Memory B cell (primary cell): ENCODE measurements around the gene LIFR.

Experiments used
- ATAC-seq: fragments of 150-1000 bp; cut with Tn5 transposase; 2 replicates; pipeline ENCODE4 v1.10.0; 2021; ENCODE audit warnings: low read depth, mild to moderate bottlenecking, moderate library complexity
- DNase-seq, 2 donors: peaks; one replicate each; pipeline ENCODE4 v3.0.0; 2022; ENCODE audit warnings: low spot score in 2 of 2
- H3K27ac Mint-ChIP-seq: one replicate; pipeline ENCODE4 v1.8.0; 2022; ENCODE audit warnings: mild to moderate bottlenecking, moderate library complexity, mixed read lengths
- H3K27me3 Mint-ChIP-seq: one replicate; pipeline ENCODE4 v1.8.0; 2022; ENCODE audit warnings: mixed read lengths
- H3K36me3 Mint-ChIP-seq: one replicate; pipeline ENCODE4 v1.8.0; 2022; ENCODE audit warnings: mild to moderate bottlenecking, mixed read lengths
- H3K4me1 Mint-ChIP-seq: one replicate; pipeline ENCODE4 v1.8.0; 2022; ENCODE audit warnings: mixed read lengths
- H3K4me3 Mint-ChIP-seq: one replicate; pipeline ENCODE4 v1.8.0; 2022; ENCODE audit warnings: mild to moderate bottlenecking, moderate library complexity, mixed read lengths
- H3K9me3 Mint-ChIP-seq: one replicate; pipeline ENCODE4 v1.8.0; 2022; ENCODE audit warnings: mixed read lengths

The LIFR gene

GRCh38 chr5:38548064-38548759, 8.2 kb downstream of the LIFR start:
- Mint-ChIP-seq H3K4me1 (no peaks in the 10 kb centered on the region), H3K36me3 (no peaks in the 10 kb centered on the region), H3K27ac (no peak overlapping the region), H3K27me3 (peaks cover 18% of the 10 kb centered on the region), H3K4me3 (no peak overlapping the region), H3K9me3 (no peaks in the 10 kb centered on the region)
- ATAC-seq (no peak), DNase-seq (no peak)

DNA sequence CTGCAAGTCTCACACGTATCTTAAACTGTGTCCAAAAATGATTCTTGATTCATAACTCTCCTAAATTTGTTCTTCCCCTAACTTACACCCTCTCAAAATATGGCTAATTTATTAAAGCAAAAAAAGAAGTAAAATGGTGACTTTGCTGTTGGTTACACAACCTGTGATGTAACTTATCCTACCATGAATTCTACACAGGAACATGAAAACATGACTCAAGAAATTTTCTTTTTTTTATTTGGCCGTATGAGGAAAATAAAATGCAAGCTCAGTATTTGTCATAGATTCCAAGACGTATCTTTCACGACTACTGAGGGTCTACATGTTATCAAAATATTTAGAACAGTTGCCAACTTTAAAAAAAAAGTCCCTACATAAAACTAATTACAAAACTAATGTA, 9.2 kb downstream of the LIFR start:
- Mint-ChIP-seq H3K4me1 (no peaks in the 10 kb centered on the region), H3K27ac (no peak overlapping the region), H3K9me3 (no peaks in the 10 kb centered on the region), H3K27me3 (peaks cover 16% of the 10 kb centered on the region), H3K4me3 (no peak overlapping the region), H3K36me3 (no peaks in the 10 kb centered on the region)
- ATAC-seq (no peak), DNase-seq (no peak)

- H3K36me3 Mint-ChIP-seq: no peaks in the 10 kb centered on the region
- no peak overlapping the region for H3K4me3 Mint-ChIP-seq
- H3K4me1 Mint-ChIP-seq: no peaks in the 10 kb centered on the region
- DNase-seq: no peak
- no peak for ATAC-seq
- H3K9me3 Mint-ChIP-seq: no peaks in the 10 kb centered on the region
- no peak overlapping the region for H3K27ac Mint-ChIP-seq
- peaks cover 16% of the 10 kb centered on the region for H3K27me3 Mint-ChIP-seq
Observed at GRCh38 chr5:38546691-38547146, 9.7 kb downstream of the LIFR start.

GRCh38 chr5:38543886-38544285, 12.6 kb downstream of the LIFR start:
- Mint-ChIP-seq H3K4me1 (no peaks in the 10 kb centered on the region), H3K4me3 (no peak overlapping the region), H3K9me3 (no peaks in the 10 kb centered on the region), H3K27ac (no peak overlapping the region), H3K27me3 (peaks cover 14% of the 10 kb centered on the region), H3K36me3 (no peaks in the 10 kb centered on the region)
- ATAC-seq (no peak), DNase-seq (no peak)

DNA sequence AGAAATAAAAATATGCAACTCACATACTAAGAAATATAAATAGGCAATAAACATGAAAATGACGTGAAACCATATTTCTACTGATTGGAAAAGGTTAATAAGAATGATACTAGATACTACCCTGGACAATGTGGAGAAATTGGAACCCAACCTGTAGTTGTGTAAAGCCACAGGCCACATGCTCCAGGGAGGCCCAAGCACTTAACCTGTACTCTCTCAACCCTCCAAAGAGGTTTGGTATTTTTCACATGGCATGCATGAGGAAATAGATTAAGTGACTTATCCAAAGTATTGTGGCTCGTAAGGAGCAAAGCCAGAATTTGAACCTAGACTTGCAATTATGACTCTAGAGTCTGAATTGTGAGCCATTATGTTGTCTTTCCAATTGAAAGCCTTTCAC, 13.4 kb downstream of the LIFR start:
- Mint-ChIP-seq H3K27ac (no peak overlapping the region), H3K4me3 (no peak overlapping the region), H3K9me3 (no peaks in the 10 kb centered on the region), H3K4me1 (no peaks in the 10 kb centered on the region), H3K27me3 (peaks cover 20% of the 10 kb centered on the region), H3K36me3 (no peaks in the 10 kb centered on the region)
- DNase-seq: no peak
- ATAC-seq: no peak

DNA sequence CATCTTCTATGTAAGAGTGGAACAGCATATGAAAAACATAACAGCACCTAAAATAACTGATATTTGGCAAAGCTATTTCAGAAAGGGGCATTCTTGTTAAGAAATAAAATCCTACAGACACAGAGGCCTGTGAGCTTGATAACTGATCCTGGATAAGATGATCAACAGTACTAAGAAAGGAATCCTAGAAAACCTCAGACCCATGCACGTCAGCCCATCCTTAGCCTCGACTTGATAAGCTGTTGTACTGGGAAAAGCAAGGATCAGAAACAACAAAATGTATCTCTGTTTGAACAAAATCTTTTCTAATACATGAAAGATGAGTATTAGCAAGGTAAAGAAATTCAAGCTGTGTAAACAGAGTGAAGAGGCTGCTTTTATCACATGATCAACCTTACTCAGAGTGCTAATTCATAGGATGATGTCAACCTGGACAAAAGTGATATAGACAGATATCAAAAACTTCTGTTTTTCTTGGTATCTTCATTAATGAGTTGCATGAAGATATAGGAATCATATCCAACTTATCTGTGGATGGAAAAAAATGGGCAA, 15.2 kb downstream of the LIFR start:
- no peaks in the 10 kb centered on the region for H3K9me3 Mint-ChIP-seq
- ATAC-seq: no peak

DNA sequence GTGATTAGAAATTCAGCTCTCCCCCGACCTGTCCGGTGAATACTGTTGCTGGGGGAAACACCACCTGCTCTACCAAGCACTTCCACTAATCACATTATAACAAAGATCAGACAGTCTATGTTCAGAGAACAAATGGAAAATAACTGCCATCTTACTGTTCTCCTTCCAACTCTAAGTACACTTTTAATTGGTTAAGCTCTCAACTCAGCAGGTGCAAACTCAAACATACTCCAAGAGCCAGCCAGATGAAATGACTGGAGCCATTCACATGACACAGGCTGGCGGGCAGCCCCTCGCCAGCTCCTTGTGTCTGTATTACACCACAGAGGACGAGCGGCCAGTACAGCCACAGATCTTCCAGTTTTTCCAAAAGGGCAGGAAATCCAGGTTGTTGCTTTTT, 16.1 kb downstream of the LIFR start:
- peaks cover 23% of the 10 kb centered on the region for H3K27me3 Mint-ChIP-seq
- H3K9me3 Mint-ChIP-seq: no peaks in the 10 kb centered on the region
- no peak overlapping the region for H3K27ac Mint-ChIP-seq
- H3K4me3 Mint-ChIP-seq: no peak overlapping the region
- ATAC-seq (no peak), DNase-seq (no peak)
- no peaks in the 10 kb centered on the region for H3K36me3 Mint-ChIP-seq
- no peaks in the 10 kb centered on the region for H3K4me1 Mint-ChIP-seq

More for the DNA sequence above, 15.2 kb downstream of the LIFR start:
- DNase-seq: no peak
- peaks cover 23% of the 10 kb centered on the region for H3K27me3 Mint-ChIP-seq
- H3K27ac Mint-ChIP-seq: no peak overlapping the region
- H3K4me3 Mint-ChIP-seq: no peak overlapping the region
- H3K36me3 Mint-ChIP-seq: no peaks in the 10 kb centered on the region
- no peaks in the 10 kb centered on the region for H3K4me1 Mint-ChIP-seq

DNA sequence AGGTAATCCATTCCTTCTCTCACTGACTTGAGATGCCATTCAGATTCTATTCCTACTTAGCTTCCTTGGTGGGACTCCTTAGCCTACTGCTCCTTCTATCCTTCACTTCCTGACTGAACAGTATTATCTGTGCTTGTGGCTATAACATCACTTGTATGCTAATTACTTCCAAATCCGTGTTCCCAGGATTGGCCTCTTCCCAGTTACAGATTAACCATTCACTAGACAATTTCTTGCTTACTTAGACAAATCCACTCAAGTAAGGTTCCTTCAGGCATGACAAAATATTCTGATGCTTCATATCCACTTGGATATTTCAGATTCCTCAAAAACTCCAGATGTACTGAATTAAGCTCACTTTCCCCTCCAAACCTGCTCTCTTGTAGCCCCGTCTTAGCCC, 18.3 kb downstream of the LIFR start:
- ATAC-seq: no peak
- DNase-seq: no peak
- Mint-ChIP-seq H3K36me3 (no peaks in the 10 kb centered on the region), H3K9me3 (no peaks in the 10 kb centered on the region), H3K27me3 (peaks cover 15% of the 10 kb centered on the region), H3K27ac (no peak overlapping the region), H3K4me1 (no peaks in the 10 kb centered on the region), H3K4me3 (no peak overlapping the region)

GRCh38 chr5:38537505-38537904, 18.9 kb downstream of the LIFR start:
- DNase-seq: no peak
- Mint-ChIP-seq H3K27ac (no peak overlapping the region), H3K4me1 (no peaks in the 10 kb centered on the region), H3K27me3 (peaks cover 13% of the 10 kb centered on the region), H3K36me3 (no peaks in the 10 kb centered on the region), H3K9me3 (no peaks in the 10 kb centered on the region), H3K4me3 (no peak overlapping the region)
- ATAC-seq: no peak

- no peaks in the 10 kb centered on the region for H3K4me1 Mint-ChIP-seq
- ATAC-seq (no peak), DNase-seq (no peak)
- no peak overlapping the region for H3K4me3 Mint-ChIP-seq
- H3K9me3 Mint-ChIP-seq: no peaks in the 10 kb centered on the region
- peaks cover 12% of the 10 kb centered on the region for H3K27me3 Mint-ChIP-seq
- no peak overlapping the region for H3K27ac Mint-ChIP-seq
- H3K36me3 Mint-ChIP-seq: no peaks in the 10 kb centered on the region
Observed at GRCh38 chr5:38536968-38537367, 19.5 kb downstream of the LIFR start.

DNA sequence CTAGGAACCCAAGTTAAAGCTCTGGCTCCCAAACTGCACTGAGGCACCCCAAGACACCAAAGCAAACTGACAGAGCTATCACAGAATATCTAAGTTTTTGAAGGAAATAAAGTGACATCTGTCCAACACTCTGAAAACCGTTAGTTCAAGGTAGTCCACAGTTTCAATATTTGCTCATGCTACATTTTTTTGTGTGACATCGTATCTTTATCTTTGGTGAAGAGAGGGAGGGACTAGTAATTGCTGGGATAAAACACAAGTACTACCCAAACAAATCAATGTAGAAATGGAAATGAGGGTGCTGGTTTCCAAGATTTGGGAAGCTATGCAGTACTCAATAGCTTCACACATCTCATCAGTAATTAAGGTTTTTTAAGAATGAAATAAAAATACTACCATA, 20.6 kb downstream of the LIFR start:
- ATAC-seq (no peak), DNase-seq (no peak)
- no peak overlapping the region for H3K4me3 Mint-ChIP-seq
- no peaks in the 10 kb centered on the region for H3K36me3 Mint-ChIP-seq
- H3K4me1 Mint-ChIP-seq: no peaks in the 10 kb centered on the region
- peaks cover 13% of the 10 kb centered on the region for H3K27me3 Mint-ChIP-seq
- H3K27ac Mint-ChIP-seq: no peak overlapping the region
- no peaks in the 10 kb centered on the region for H3K9me3 Mint-ChIP-seq

GRCh38 chr5:38535248-38535750, 21.1 kb downstream of the LIFR start:
- no peak overlapping the region for H3K27ac Mint-ChIP-seq
- no peak for DNase-seq
- H3K27me3 Mint-ChIP-seq: peaks cover 13% of the 10 kb centered on the region
- H3K9me3 Mint-ChIP-seq: no peaks in the 10 kb centered on the region
- ATAC-seq: no peak
- no peaks in the 10 kb centered on the region for H3K4me1 Mint-ChIP-seq
- no peak overlapping the region for H3K4me3 Mint-ChIP-seq
- H3K36me3 Mint-ChIP-seq: no peaks in the 10 kb centered on the region

GRCh38 chr5:38534156-38534453, 22.3 kb downstream of the LIFR start:
- H3K4me3 Mint-ChIP-seq: no peak overlapping the region

DNA sequence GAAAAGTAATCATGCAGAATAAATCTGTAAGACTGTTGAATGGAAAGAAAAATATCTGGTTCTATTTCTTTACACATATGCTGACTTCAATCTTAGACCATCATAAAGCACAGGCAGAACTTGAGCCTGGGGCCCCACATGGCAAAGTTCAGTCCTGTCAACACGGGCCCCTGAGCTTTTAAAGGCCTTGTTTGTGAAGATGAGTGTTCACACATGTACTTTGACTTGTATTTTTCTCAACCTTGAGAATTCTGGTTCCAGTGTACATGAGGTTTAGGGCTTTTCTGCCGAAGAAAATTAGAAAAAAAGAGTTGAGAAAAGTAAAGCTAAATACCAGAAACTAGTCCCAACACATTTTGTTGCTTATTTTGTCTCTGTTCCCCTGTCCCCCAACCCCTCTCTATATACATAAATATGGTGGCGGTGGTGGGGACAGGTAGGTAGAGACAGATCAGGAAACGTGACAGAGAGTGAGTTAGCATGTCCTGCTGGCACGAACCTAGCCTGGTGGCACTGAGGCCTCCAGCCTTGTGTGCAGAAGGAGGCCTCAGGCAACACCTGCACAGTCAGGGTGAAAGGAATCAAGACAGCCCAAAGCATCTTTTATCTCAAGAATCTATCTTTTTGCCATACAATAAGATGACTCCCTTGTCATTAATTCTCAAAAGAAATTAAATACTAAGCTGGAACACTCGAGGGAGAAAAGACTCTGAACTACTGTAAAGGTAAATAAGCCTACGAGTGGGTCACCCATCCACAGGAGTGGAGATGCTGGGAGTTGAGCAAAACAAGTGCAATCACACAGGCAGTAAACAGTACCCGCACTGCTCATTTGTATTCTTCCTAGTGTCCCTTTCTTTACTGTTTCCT, 22.9 kb downstream of the LIFR start:
- H3K36me3 Mint-ChIP-seq: no peaks in the 10 kb centered on the region
- H3K9me3 Mint-ChIP-seq: no peaks in the 10 kb centered on the region
- no peak overlapping the region for H3K27ac Mint-ChIP-seq
- DNase-seq (no peak), ATAC-seq (no peak)
- no peak overlapping the region for H3K4me3 Mint-ChIP-seq
- peaks cover 10% of the 10 kb centered on the region for H3K27me3 Mint-ChIP-seq
- no peaks in the 10 kb centered on the region for H3K4me1 Mint-ChIP-seq

More at GRCh38 chr5:38534156-38534453, 22.3 kb downstream of the LIFR start:
- peaks cover 13% of the 10 kb centered on the region for H3K27me3 Mint-ChIP-seq
- no peak overlapping the region for H3K27ac Mint-ChIP-seq
- no peaks in the 10 kb centered on the region for H3K4me1 Mint-ChIP-seq
- DNase-seq (no peak), ATAC-seq (no peak)
- H3K36me3 Mint-ChIP-seq: no peaks in the 10 kb centered on the region
- H3K9me3 Mint-ChIP-seq: no peaks in the 10 kb centered on the region
